Smooth muscle cell (in vitro differentiated cells): Measurements from ENCODE around the gene FLVCR2. TPM values are rescaled to one million over a fixed set of nuclear protein-coding genes. Genes with fewer than 3 reads are reported as not detected.
A peak's percentile ranks its signal among the peaks of the same experiment; 100 is the strongest.

Source experiments
- DNase-seq: peaks from one replicate; lab custom pipeline; 2025; ENCODE audit not compliant: unreplicated experiment; lab: John Stamatoyannopoulos, UW
- H2AFZ ChIP-seq: fragments of 200-600 bp; sonication (generic); 2 replicates; pipeline ENCODE4 v1.6.0; 2016; ENCODE audit warnings: antibody characterized with exemption, low read depth, mild to moderate bottlenecking
- H3F3A ChIP-seq: fragments of 200-600 bp; sonication (generic); 2 replicates; pipeline ENCODE4 v1.6.0; 2017; ENCODE audit warnings: antibody characterized with exemption, low read depth
- H3K27ac ChIP-seq: fragments of 200-600 bp; sonication (generic); 2 replicates; pipeline ENCODE4 v1.5.1; 2016; ENCODE audit warnings: low read depth, mild to moderate bottlenecking
- H3K27me3 ChIP-seq: fragments of 200-600 bp; sonication (generic); 2 replicates; pipeline ENCODE4 v1.6.1; 2016; ENCODE audit warnings: low read depth, mild to moderate bottlenecking
- H3K36me3 ChIP-seq: fragments of 200-600 bp; sonication (generic); 2 replicates; pipeline ENCODE4 v1.5.1; 2016; ENCODE audit warnings: low read depth
- H3K4me1 ChIP-seq: fragments of 200-600 bp; sonication (generic); 2 replicates; pipeline ENCODE4 v1.5.1; 2016; ENCODE audit warnings: low read depth
- H3K4me2 ChIP-seq: fragments of 200-600 bp; sonication (generic); 2 replicates; pipeline ENCODE4 v1.6.0; 2016; ENCODE audit warnings: mild to moderate bottlenecking
- H3K4me3 ChIP-seq: fragments of 200-600 bp; sonication (generic); 2 replicates; pipeline ENCODE4 v1.5.1; 2016; ENCODE audit warnings: mild to moderate bottlenecking
- H3K79me2 ChIP-seq: fragments of 200-600 bp; sonication (generic); 2 replicates; pipeline ENCODE4 v1.6.0; 2016; ENCODE audit warnings: low read depth, mild to moderate bottlenecking
- H3K9ac ChIP-seq: fragments of 200-600 bp; sonication (generic); 2 replicates; pipeline ENCODE4 v1.6.0; 2016; ENCODE audit warnings: low read depth
- H3K9me3 ChIP-seq: fragments of 200-600 bp; sonication (generic); replicated peaks from 2 replicates; pipeline ENCODE4 v1.5.1; 2016; ENCODE audit warnings: low read depth
- H4K20me1 ChIP-seq: fragments of 200-600 bp; sonication (generic); 2 replicates; pipeline ENCODE4 v1.6.0; 2016; ENCODE audit warnings: low read depth
- WGBS: methylation state at CpG from one replicate; pipeline ENCODE4 v1.1.7; 2016; ENCODE audit warnings: low lambda C conversion rate; 5-methylcytosine and 5-hydroxymethylcytosine counted together
- polyA plus RNA-seq: library from polyadenylated mRNA; unstranded; fragments of >200 nt; fragmentation: Nextera tagmentation; extraction: Ambion mirVana; gene quantifications from 2 replicates; pipeline ENCODE4 v1.2.1, GENCODE V29; 2016
- total RNA-seq: library from RNA; depleted of rRNA; stranded (reverse); fragments of >200 nt; gene quantifications from 2 replicates; pipeline ENCODE4 v1.2.3, GENCODE V29; 2014
- TF ChIP-seq, protein P1 (sequence below): fragments of 200-600 bp; sonication (generic); IDR thresholded peaks from 2 replicates; pipeline ENCODE4 v1.5.1; 2017; ENCODE audit warnings: borderline replicate concordance, mild to moderate bottlenecking, antibody characterized with exemption; ENCODE audit not compliant: insufficient read depth, poor library complexity, severe bottlenecking

The FLVCR2 gene, protein sequence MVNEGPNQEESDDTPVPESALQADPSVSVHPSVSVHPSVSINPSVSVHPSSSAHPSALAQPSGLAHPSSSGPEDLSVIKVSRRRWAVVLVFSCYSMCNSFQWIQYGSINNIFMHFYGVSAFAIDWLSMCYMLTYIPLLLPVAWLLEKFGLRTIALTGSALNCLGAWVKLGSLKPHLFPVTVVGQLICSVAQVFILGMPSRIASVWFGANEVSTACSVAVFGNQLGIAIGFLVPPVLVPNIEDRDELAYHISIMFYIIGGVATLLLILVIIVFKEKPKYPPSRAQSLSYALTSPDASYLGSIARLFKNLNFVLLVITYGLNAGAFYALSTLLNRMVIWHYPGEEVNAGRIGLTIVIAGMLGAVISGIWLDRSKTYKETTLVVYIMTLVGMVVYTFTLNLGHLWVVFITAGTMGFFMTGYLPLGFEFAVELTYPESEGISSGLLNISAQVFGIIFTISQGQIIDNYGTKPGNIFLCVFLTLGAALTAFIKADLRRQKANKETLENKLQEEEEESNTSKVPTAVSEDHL
- 3.9 and 13.3 TPM in 2 replicates for total RNA-seq
- 3.0 and 3.5 TPM in 2 replicates for polyA plus RNA-seq

DNA sequence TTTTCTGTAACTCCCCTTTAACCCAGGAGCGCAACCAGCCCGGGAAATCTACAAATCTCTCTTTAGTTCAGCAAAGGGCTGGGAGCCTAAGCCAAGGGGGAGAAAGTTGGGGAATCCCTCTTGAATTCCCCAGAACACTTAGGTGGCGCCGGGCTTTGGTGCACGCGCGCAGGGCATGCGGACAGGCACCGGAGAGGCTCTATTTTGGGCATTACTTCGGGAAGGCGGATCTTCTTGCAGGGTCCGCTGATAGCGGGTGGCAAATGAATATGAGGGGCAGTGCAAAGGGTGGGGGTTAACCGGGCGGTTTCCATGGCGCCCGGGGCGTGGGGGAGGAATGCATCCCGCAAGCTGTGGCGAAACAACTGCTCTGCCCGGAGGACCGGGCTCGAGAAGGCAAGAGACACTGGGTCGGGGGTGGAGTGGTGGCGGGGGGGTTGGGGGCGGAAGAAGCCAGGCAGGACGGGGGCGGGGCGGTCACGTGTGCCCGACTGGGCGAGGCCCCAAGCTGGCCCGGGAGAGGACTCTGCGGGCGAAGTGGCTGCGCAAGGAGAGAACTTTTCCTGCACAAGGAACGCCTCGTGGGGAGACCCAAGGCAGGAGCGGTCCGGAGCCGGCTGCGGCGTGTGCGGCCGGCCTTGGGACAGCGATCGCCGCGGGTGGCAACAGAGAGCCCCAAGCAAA, at the start of gene FLVCR2:
Gene FLVCR2, plus strand, starts transcription at position 519 of the 684 bp plus-strand sequence. CDS start 353 bp downstream, outside the sequence.
- H3K9ac ChIP-seq = peak within 1 kb of the TSS; percentile 52
- under 1% methylated on average over 34 of the region's 49 CpGs for WGBS
- TF ChIP-seq, protein P1, sequence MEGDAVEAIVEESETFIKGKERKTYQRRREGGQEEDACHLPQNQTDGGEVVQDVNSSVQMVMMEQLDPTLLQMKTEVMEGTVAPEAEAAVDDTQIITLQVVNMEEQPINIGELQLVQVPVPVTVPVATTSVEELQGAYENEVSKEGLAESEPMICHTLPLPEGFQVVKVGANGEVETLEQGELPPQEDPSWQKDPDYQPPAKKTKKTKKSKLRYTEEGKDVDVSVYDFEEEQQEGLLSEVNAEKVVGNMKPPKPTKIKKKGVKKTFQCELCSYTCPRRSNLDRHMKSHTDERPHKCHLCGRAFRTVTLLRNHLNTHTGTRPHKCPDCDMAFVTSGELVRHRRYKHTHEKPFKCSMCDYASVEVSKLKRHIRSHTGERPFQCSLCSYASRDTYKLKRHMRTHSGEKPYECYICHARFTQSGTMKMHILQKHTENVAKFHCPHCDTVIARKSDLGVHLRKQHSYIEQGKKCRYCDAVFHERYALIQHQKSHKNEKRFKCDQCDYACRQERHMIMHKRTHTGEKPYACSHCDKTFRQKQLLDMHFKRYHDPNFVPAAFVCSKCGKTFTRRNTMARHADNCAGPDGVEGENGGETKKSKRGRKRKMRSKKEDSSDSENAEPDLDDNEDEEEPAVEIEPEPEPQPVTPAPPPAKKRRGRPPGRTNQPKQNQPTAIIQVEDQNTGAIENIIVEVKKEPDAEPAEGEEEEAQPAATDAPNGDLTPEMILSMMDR = no peak

DNA sequence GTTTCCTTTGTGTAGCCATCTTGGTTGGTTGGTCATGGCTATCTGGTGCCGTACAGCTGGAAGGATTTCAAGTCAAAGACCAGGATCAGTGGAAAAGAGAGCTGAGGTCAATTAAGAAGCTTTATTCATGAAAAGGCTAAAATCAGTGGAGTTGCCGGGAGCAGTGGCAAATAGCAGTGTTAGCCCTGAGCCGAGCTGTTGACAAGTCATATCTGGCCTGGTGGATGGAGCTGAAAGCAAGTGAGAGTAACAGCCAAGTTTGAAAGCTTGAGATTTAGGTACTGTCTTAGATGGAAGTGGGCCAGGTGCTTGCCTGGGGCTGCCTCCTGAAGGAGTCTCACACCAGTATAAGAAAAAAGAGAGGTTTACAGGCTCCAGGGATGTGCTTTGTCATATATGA, 47.2 kb upstream of the FLVCR2 start:
- 91% methylated on average over 3 of the region's 3 CpGs for WGBS
- H3K4me3 ChIP-seq = no peak overlapping the region
- no peaks in the 10 kb centered on the region for H3K79me2 ChIP-seq
- no peak for DNase-seq
- H3K36me3 ChIP-seq = no peaks in the 10 kb centered on the region
- peaks cover 8% of the 10 kb centered on the region for H3F3A ChIP-seq
- H3K4me2 ChIP-seq = no peak overlapping the region
- no peak overlapping the region for H3K27ac ChIP-seq
- H3K27me3 ChIP-seq = no peaks in the 10 kb centered on the region
- no peak overlapping the region for H3K9ac ChIP-seq
- no peaks in the 10 kb centered on the region for H3K9me3 ChIP-seq
- H4K20me1 ChIP-seq = no peaks in the 10 kb centered on the region
- TF ChIP-seq, protein P1 = no peak
- no peak overlapping the region for H2AFZ ChIP-seq
- no peaks in the 10 kb centered on the region for H3K4me1 ChIP-seq

More for the DNA sequence above, at the start of gene FLVCR2:
- H3K4me2 ChIP-seq = peak within 1 kb of the TSS; percentile 96
- DNase-seq = peak; percentile 56
- peak within 1 kb of the TSS; percentile 95 for H2AFZ ChIP-seq
- peak within 1 kb of the TSS; percentile 67 for H3K4me3 ChIP-seq
- peaks cover 3% of the 10 kb centered on the region for H3F3A ChIP-seq
- H3K4me1 ChIP-seq = peaks cover 20% of the 10 kb centered on the region
- H3K27me3 ChIP-seq = peaks cover 6% of the 10 kb centered on the region
- no peaks in the 10 kb centered on the region for H3K79me2 ChIP-seq
- peak within 1 kb of the TSS; percentile 73 for H3K27ac ChIP-seq
- H3K36me3 ChIP-seq = no peaks in the 10 kb centered on the region
- H3K9me3 ChIP-seq = no peaks in the 10 kb centered on the region
- H4K20me1 ChIP-seq = no peaks in the 10 kb centered on the region

DNA sequence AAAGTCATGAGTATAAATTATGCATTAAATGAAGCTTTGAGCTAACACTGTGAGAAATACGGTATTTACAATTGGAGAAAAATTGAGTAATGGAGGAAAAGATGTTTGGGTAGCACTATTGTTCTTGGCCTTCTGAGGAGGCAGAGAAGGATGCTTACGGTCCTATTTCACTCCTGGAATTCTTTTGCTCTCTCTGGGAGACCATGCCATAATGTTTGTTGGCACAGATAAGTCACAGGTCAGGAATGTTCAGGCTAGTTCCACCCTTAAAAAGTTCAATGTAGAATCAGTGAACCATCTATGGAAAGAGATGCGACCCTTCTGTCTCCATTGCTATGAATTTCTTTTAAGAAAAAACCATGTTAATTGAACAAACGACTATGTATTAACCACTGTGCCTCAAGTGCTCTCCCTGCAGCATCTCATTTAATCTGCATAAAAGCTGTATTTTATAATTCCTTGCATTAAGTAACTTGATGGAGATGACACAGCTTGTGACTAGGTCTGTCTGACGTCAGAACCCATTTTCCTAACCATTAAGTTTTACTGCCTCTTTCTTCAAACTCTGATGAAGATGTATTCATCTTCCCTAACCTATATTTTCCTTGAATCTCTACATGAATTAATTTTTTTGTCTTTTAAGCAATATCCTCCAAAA, 46.6 kb upstream of the FLVCR2 start:
- no peak overlapping the region for H3K4me3 ChIP-seq
- WGBS = 69% methylated on average over 5 of the region's 5 CpGs
- no peak for DNase-seq
- no peak overlapping the region for H3K9ac ChIP-seq
- no peak overlapping the region for H2AFZ ChIP-seq
- H4K20me1 ChIP-seq = no peaks in the 10 kb centered on the region
- no peaks in the 10 kb centered on the region for H3K4me1 ChIP-seq
- H3K4me2 ChIP-seq = no peak overlapping the region
- no peaks in the 10 kb centered on the region for H3K79me2 ChIP-seq
- no peaks in the 10 kb centered on the region for H3K27me3 ChIP-seq
- no peaks in the 10 kb centered on the region for H3K36me3 ChIP-seq
- peaks cover 9% of the 10 kb centered on the region for H3F3A ChIP-seq
- no peaks in the 10 kb centered on the region for H3K9me3 ChIP-seq
- H3K27ac ChIP-seq = no peak overlapping the region
- TF ChIP-seq, protein P1 = no peak
